Astrocyte of the spinal cord (primary cell): ENCODE measurements around the gene DDX18.
"Not testable (repeated sequence)": the region's sequence is repeated elsewhere in the genome, so short reads cannot be mapped to it uniquely, and the experiment has no call there.

Source experiments
- DNase-seq: peaks from one replicate; pipeline ENCODE4 v3.0.0; 2011; ENCODE audit warnings: low read depth, low spot score
- H3K4me3 ChIP-seq: 2 replicates; pipeline ENCODE4 v1.5.1; 2011; ENCODE audit warnings: low read depth, mild to moderate bottlenecking, low read length, moderate library complexity
- in situ Hi-C: cut with HindIII; loops from 2 replicates; pipeline ENCODE4 v1.10.0; 2017; ENCODE audit warnings: low sequenced_read_pairs
- TF ChIP-seq, protein P1 (sequence below): IDR thresholded peaks from 2 replicates; pipeline ENCODE4 v1.5.1; 2012; ENCODE audit warnings: low read depth, mild to moderate bottlenecking, low read length, inconsistent platforms

Gene DDX18

DNA sequence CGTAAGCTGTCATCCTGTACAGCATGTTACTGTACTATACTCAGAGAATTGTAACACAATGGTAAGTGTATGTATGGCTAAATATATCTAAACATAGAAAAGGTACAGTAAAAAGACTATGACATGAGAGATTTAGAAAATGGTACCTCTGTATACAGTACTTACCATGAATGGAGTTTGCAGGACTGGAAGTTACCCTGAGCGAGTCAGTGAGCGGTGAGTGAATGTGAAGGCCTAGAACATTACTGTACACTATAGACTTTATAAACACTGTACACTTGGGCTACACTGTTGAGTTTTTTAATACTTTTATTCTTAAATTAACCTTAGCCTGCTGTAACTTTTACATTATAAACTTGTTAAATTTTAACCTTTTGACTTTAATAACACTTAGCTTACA, 1.5 kb downstream of the DDX18 start:
- H3K4me3 ChIP-seq = no peak overlapping the region
- in situ Hi-C loops = no loop called here
- TF ChIP-seq, protein P1, sequence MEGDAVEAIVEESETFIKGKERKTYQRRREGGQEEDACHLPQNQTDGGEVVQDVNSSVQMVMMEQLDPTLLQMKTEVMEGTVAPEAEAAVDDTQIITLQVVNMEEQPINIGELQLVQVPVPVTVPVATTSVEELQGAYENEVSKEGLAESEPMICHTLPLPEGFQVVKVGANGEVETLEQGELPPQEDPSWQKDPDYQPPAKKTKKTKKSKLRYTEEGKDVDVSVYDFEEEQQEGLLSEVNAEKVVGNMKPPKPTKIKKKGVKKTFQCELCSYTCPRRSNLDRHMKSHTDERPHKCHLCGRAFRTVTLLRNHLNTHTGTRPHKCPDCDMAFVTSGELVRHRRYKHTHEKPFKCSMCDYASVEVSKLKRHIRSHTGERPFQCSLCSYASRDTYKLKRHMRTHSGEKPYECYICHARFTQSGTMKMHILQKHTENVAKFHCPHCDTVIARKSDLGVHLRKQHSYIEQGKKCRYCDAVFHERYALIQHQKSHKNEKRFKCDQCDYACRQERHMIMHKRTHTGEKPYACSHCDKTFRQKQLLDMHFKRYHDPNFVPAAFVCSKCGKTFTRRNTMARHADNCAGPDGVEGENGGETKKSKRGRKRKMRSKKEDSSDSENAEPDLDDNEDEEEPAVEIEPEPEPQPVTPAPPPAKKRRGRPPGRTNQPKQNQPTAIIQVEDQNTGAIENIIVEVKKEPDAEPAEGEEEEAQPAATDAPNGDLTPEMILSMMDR = no peak
- no peak for DNase-seq

GRCh38 chr2:117818921-117819320, 4.4 kb downstream of the DDX18 start:
- H3K4me3 ChIP-seq = no peak overlapping the region
- DNase-seq = no peak
- TF ChIP-seq, protein P1 = no peak
- in situ Hi-C loops = no loop called here

- DNase-seq = no peak
- no peak overlapping the region for H3K4me3 ChIP-seq
- in situ Hi-C loops = no loop called here
- TF ChIP-seq, protein P1 = no peak
Observed at GRCh38 chr2:117820444-117820843, 6.0 kb downstream of the DDX18 start.

DNA sequence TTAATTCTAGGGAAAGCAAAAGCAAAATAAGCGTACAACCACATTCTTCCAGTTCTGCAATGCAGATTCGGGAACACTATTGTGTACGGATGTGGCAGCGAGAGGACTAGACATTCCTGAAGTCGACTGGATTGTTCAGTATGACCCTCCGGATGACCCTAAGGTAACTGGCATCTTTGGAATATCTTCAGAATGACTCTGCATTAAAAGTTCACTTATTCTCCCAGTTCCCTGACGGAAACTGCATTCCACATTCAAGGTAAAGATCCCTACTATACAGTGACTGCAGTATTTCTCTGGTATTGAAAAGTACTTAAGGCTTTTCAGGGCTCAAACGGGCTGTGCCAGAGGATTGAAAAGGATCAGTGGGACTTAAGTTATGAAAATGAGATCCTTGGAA, 10.9 kb downstream of the DDX18 start:
- in situ Hi-C loops = no loop called here
- TF ChIP-seq, protein P1 = no peak
- no peak for DNase-seq

GRCh38 chr2:117827464-117827863, 13.0 kb downstream of the DDX18 start:
- in situ Hi-C loops, DNase-seq, H3K4me3 ChIP-seq: not testable (repeated sequence)

More for the DNA sequence above, 10.9 kb downstream of the DDX18 start:
- no peak overlapping the region for H3K4me3 ChIP-seq

DNA sequence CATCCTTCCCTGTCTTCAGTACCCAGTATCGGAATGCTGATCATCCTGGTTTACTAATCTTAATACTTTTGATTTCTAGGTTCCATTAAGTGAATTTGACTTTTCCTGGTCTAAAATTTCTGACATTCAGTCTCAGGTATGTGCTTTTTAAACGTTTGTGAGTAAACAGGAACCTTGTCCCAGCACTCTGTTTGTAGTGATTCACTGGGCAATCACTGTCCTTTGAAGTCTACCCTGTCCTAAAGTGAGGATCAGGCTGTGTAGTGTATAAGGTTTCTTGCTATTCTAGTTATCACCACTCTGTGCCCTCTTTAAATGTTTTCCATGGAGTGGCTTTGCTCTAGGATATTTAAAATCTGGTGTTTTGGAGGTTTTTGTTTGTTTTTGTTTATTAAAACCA, 14.4 kb downstream of the DDX18 start:
- DNase-seq = no peak
- TF ChIP-seq, protein P1 = no peak

GRCh38 chr2:117832332-117832731, 17.8 kb downstream of the DDX18 start:
- no peak overlapping the region for H3K4me3 ChIP-seq
- in situ Hi-C loops = no loop called here
- TF ChIP-seq, protein P1 = no peak
- no peak for DNase-seq

More for the DNA sequence above, 14.4 kb downstream of the DDX18 start:
- H3K4me3 ChIP-seq = no peak overlapping the region
- in situ Hi-C loops = no loop called here
